A673 (cell line): ENCODE results near the gene BMPR1A.

ENCODE experiments used
- CTCF ChIP-seq: fragments of 300-800, 200-600 bp; sonication (generic); conservative IDR thresholded peaks from 2 replicates; pipeline ENCODE4 v1.5.1; 2017; ENCODE audit warnings: low read depth, mild to moderate bottlenecking, antibody characterized with exemption, low read length, moderate library complexity, mixed read lengths
- EZH2 ChIP-seq: fragments of 200-600 bp; sonication (generic); IDR thresholded peaks from 2 replicates; pipeline ENCODE4 v1.6.1; 2017; ENCODE audit warnings: borderline replicate concordance, low read depth, mild to moderate bottlenecking, mixed read lengths, antibody characterized with exemption, low read length; ENCODE audit not compliant: poor library complexity, severe bottlenecking

- TF ChIP-seq CTCF (peak; percentile 88), EZH2 (no peak)
Observed at GRCh38 chr10:86960003-86960862, 203.8 kb downstream of the BMPR1A start.
